Neural cell (in vitro differentiated cells): ENCODE results near the gene MTHFD1. TPM values are rescaled to one million over a fixed set of nuclear protein-coding genes. Genes with fewer than 3 reads are reported as not detected.

Experiments used
- H2AFZ ChIP-seq: fragments of 200-600, 300-800 bp; sonication (generic), shearing (Covaris generic); 2 replicates; pipeline ENCODE4 v1.6.0; 2014; ENCODE audit warnings: low read depth, mild to moderate bottlenecking, antibody characterized with exemption, low read length, moderate library complexity
- H3F3A ChIP-seq: fragments of 200-600 bp; shearing (Covaris generic); 2 replicates; pipeline ENCODE4 v1.6.1; 2016; ENCODE audit warnings: mild to moderate bottlenecking, moderate library complexity, mixed read lengths, antibody characterized with exemption, low read length; ENCODE audit not compliant: insufficient read depth, poor library complexity, severe bottlenecking
- H3K27ac ChIP-seq: fragments of 200-600, 300-800 bp; sonication (generic), shearing (Covaris generic); 2 replicates; pipeline ENCODE4 v1.5.1; 2014; ENCODE audit warnings: mild to moderate bottlenecking, low read length, moderate library complexity
- H3K27me3 ChIP-seq: fragments of 300-800, 200-600 bp; sonication (generic), shearing (Covaris generic); 2 replicates; pipeline ENCODE4 v1.6.0; 2014; ENCODE audit warnings: mild to moderate bottlenecking, low read depth, low read length, moderate library complexity; ENCODE audit not compliant: insufficient read depth
- H3K36me3 ChIP-seq: fragments of 300-800, 200-600 bp; sonication (generic), shearing (Covaris generic); 2 replicates; pipeline ENCODE4 v1.5.1; 2014; ENCODE audit warnings: mild to moderate bottlenecking, antibody characterized with exemption, low read length, moderate library complexity; ENCODE audit not compliant: insufficient read depth
- H3K4me2 ChIP-seq: fragments of 300-800, 200-600 bp; sonication (generic), shearing (Covaris generic); 2 replicates; pipeline ENCODE4 v1.6.0; 2014; ENCODE audit warnings: mild to moderate bottlenecking, low read length
- H3K4me3 ChIP-seq: fragments of 300-800, 200-600 bp; sonication (generic), shearing (Covaris generic); 2 replicates; pipeline ENCODE4 v1.5.1; 2014; ENCODE audit warnings: mild to moderate bottlenecking, low read length, moderate library complexity
- H3K79me2 ChIP-seq: fragments of 200-600 bp; shearing (Covaris generic); replicated peaks from 2 replicates; pipeline ENCODE4 v1.6.0; 2014; ENCODE audit warnings: mild to moderate bottlenecking, low read length, moderate library complexity; ENCODE audit not compliant: insufficient read depth
- H3K9ac ChIP-seq: fragments of 300-800, 200-600 bp; sonication (generic), shearing (Covaris generic); 2 replicates; pipeline ENCODE4 v1.6.1; 2016; ENCODE audit warnings: mild to moderate bottlenecking, low read length, mixed read lengths
- H3K9me2 ChIP-seq: fragments of 200-600 bp; shearing (Covaris generic); 2 replicates; pipeline ENCODE4 v1.6.1; 2016; ENCODE audit warnings: mild to moderate bottlenecking, low read length, mixed read lengths; ENCODE audit not compliant: insufficient read depth
- H3K9me3 ChIP-seq: fragments of 200-600, 300-800 bp; sonication (generic), shearing (Covaris generic); 2 replicates; pipeline ENCODE4 v1.6.1; 2016; ENCODE audit warnings: mild to moderate bottlenecking, mixed run types, low read length, moderate library complexity, mixed read lengths
- H4K20me1 ChIP-seq: fragments of 200-600 bp; shearing (Covaris generic); 2 replicates; pipeline ENCODE4 v1.6.1; 2016; ENCODE audit warnings: mild to moderate bottlenecking, mixed run types; ENCODE audit not compliant: insufficient read depth
- CTCF ChIP-seq: fragments of 450-650 bp; IDR thresholded peaks from 2 replicates; pipeline ENCODE4 v1.5.1; 2014; ENCODE audit warnings: antibody characterized with exemption, mild to moderate bottlenecking, moderate library complexity; ENCODE audit not compliant: poor library complexity, severe bottlenecking
- EP300 ChIP-seq: fragments of 450-650 bp; conservative IDR thresholded peaks from 2 replicates; pipeline ENCODE4 v1.6.1; 2014; ENCODE audit warnings: antibody characterized with exemption, mild to moderate bottlenecking, moderate library complexity; ENCODE audit not compliant: poor library complexity, severe bottlenecking
- EZH2 ChIP-seq: fragments of 200-600, 300-800 bp; shearing (Covaris generic), sonication (generic); IDR thresholded peaks from 2 replicates; pipeline ENCODE4 v1.6.1; 2014; ENCODE audit warnings: antibody characterized with exemption, low read length, borderline replicate concordance, mild to moderate bottlenecking; ENCODE audit not compliant: insufficient read depth, poor library complexity, severe bottlenecking
- MXI1 ChIP-seq: fragments of 450-650 bp; conservative IDR thresholded peaks from 2 replicates; pipeline ENCODE4 v1.6.1; 2014; ENCODE audit warnings: antibody characterized with exemption, mild to moderate bottlenecking; ENCODE audit not compliant: poor library complexity, severe bottlenecking
- POLR2AphosphoS5 ChIP-seq: IDR thresholded peaks from 2 replicates; pipeline ENCODE4 v1.6.1; 2012
- RAD21 ChIP-seq: fragments of 450-650 bp; conservative IDR thresholded peaks from 2 replicates; pipeline ENCODE4 v1.6.1; 2014; ENCODE audit warnings: antibody characterized with exemption, mild to moderate bottlenecking, moderate library complexity
- REST ChIP-seq: IDR thresholded peaks from 2 replicates; pipeline ENCODE4 v1.6.1; 2012; ENCODE audit warnings: borderline replicate concordance
- SMC3 ChIP-seq: fragments of 450-650 bp; conservative IDR thresholded peaks from 2 replicates; pipeline ENCODE4 v1.6.1; 2014; ENCODE audit warnings: antibody characterized with exemption, mild to moderate bottlenecking, moderate library complexity; ENCODE audit not compliant: poor library complexity
- TAF1 ChIP-seq: IDR thresholded peaks from 2 replicates; pipeline ENCODE4 v1.6.1; 2012; ENCODE audit warnings: low read depth
- polyA plus RNA-seq: library from polyadenylated mRNA; depleted of rRNA; stranded (reverse); fragments of >200 nt; gene quantifications from 2 replicates; pipeline ENCODE4 v1.2.3, GENCODE V29; 2014

The MTHFD1 gene
- polyA plus RNA-seq, 1 donor from 2014 or later = 5.4 TPM

GRCh38 chr14:64434528-64434927 is 46.4 kb downstream of the MTHFD1 start:
- Histone ChIP-seq H3K9me3 (no peaks in the 10 kb centered on the region), H3F3A (no peaks in the 10 kb centered on the region), H2AFZ (no peak overlapping the region), H3K4me2 (no peak overlapping the region), H3K27ac (no peak overlapping the region), H3K36me3 (no peaks in the 10 kb centered on the region), H3K4me3 (no peak overlapping the region), H3K9me2 (no peaks in the 10 kb centered on the region), H3K9ac (no peak overlapping the region), H4K20me1 (no peaks in the 10 kb centered on the region), H3K27me3 (no peaks in the 10 kb centered on the region), H3K79me2 (no peaks in the 10 kb centered on the region)
- TF ChIP-seq CTCF (no peak), EP300 (no peak), TAF1 (no peak), MXI1 (no peak), POLR2AphosphoS5 (no peak), SMC3 (no peak), EZH2 (no peak), REST (no peak), RAD21 (no peak)

GRCh38 chr14:64438181-64438841 is 50.2 kb downstream of the MTHFD1 start:
- H3K27me3 ChIP-seq = no peaks in the 10 kb centered on the region
- H4K20me1 ChIP-seq = no peaks in the 10 kb centered on the region
- H3K9me3 ChIP-seq = no peaks in the 10 kb centered on the region
- H3K27ac ChIP-seq = no peak overlapping the region
- H3K9ac ChIP-seq = no peak overlapping the region
- no peaks in the 10 kb centered on the region for H3K79me2 ChIP-seq
- H3K36me3 ChIP-seq = no peaks in the 10 kb centered on the region
- no peak overlapping the region for H2AFZ ChIP-seq
- H3F3A ChIP-seq = no peaks in the 10 kb centered on the region
- H3K4me3 ChIP-seq = no peak overlapping the region
- H3K9me2 ChIP-seq = no peaks in the 10 kb centered on the region
- no peak overlapping the region for H3K4me2 ChIP-seq
- TF ChIP-seq CTCF (no peak), TAF1 (no peak), MXI1 (no peak)
